Measurements from ENCODE around the gene RNF168. TPM values are rescaled to one million over a fixed set of nuclear protein-coding genes. Genes with fewer than 3 reads are reported as not detected.
"Not testable (repeated sequence)": the region's sequence is repeated elsewhere in the genome, so short reads cannot be mapped to it uniquely, and the experiment has no call there.

RNF168 gene
- total RNA-seq, 4 donors from 2014 or later: 23.6 to 26.2 (median 24.9) TPM

- WGBS, 2 donors: 97 to 98% methylated on average over 2 of the region's 2 CpGs
- no peaks in the 10 kb centered on the region for H3K4me1 ChIP-seq
- H3K27ac ChIP-seq: no peak overlapping the region
- H3K4me3 ChIP-seq: no peak overlapping the region
- no peak for DNase-seq (ENCODE audit: low spot score in 2 of 2)
- no peaks in the 10 kb centered on the region for H3K27me3 ChIP-seq
- H3K36me3 ChIP-seq: peaks cover 0 to 32% (median 0%) of the 10 kb centered on the region in 3 donors
- H3K9me3 ChIP-seq: no peaks in the 10 kb centered on the region
- no peak for TF ChIP-seq CTCF (IDR thresholded peaks at IDR 0.05)
- no peak for TF ChIP-seq POLR2A (IDR thresholded peaks at IDR 0.05)
- no peak for TF ChIP-seq EP300 (IDR thresholded peaks at IDR 0.05)
Measured at GRCh38 chr3:196463478-196463756, 40.2 kb downstream of the RNF168 start.

GRCh38 chr3:196462680-196463477 is 40.7 kb downstream of the RNF168 start:
- H3K4me1 ChIP-seq; H3K27ac ChIP-seq; H3K9me3 ChIP-seq; DNase-seq (ENCODE audit: low spot score in 2 of 2); H3K4me3 ChIP-seq; H3K27me3 ChIP-seq: not testable (repeated sequence)
- 96 to 100% methylated on average over 1 of the region's 1 CpG for WGBS, 2 donors
- peaks cover 0 to 29% (median 0%) of the 10 kb centered on the region in 3 donors for H3K36me3 ChIP-seq

- Histone ChIP-seq H3K4me3 (no peak overlapping the region), H3K9me3 (no peaks in the 10 kb centered on the region), H3K27ac (no peak overlapping the region), H3K36me3 (peaks cover 0 to 43% (median 0%) of the 10 kb centered on the region in 3 donors), H3K27me3 (no peaks in the 10 kb centered on the region), H3K4me1 (no peaks in the 10 kb centered on the region)
- 71 to 79% methylated on average over 4 of the region's 4 CpGs for WGBS, 2 donors
- TF ChIP-seq EP300 (IDR thresholded peaks at IDR 0.05): no peak
- TF ChIP-seq CTCF (IDR thresholded peaks at IDR 0.05): no peak
- TF ChIP-seq POLR2A (IDR thresholded peaks at IDR 0.05): no peak
- DNase-seq (ENCODE audit: low spot score in 2 of 2): no peak
Measured at GRCh38 chr3:196458063-196458462, 45.5 kb downstream of the RNF168 start.

- H3K9me3 ChIP-seq; H3K4me3 ChIP-seq; H3K27me3 ChIP-seq; H3K27ac ChIP-seq; H3K4me1 ChIP-seq; DNase-seq (ENCODE audit: low spot score in 2 of 2): not testable (repeated sequence)
- WGBS, 2 donors: 58 to 74% methylated on average over 7 of the region's 7 CpGs
- H3K36me3 ChIP-seq: peaks cover 0 to 45% (median 0%) of the 10 kb centered on the region in 3 donors
Measured at GRCh38 chr3:196457470-196457869, 46.1 kb downstream of the RNF168 start.

- Histone ChIP-seq H3K27me3 (no peaks in the 10 kb centered on the region), H3K4me1 (no peaks in the 10 kb centered on the region), H3K4me3 (no peak overlapping the region), H3K27ac (no peak overlapping the region), H3K9me3 (no peaks in the 10 kb centered on the region), H3K36me3 (peaks cover 0 to 38% (median 0%) of the 10 kb centered on the region in 3 donors)
- no peak for DNase-seq (ENCODE audit: low spot score in 2 of 2)
- WGBS, 2 donors: 88% methylated on average over 6 of the region's 6 CpGs
- TF ChIP-seq CTCF (IDR thresholded peaks at IDR 0.05) (no peak), POLR2A (IDR thresholded peaks at IDR 0.05) (no peak), EP300 (IDR thresholded peaks at IDR 0.05) (no peak)
Measured at GRCh38 chr3:196454935-196455334, 48.6 kb downstream of the RNF168 start.

- DNase-seq (ENCODE audit: low spot score in 2 of 2); H3K36me3 ChIP-seq; H3K9me3 ChIP-seq; H3K27me3 ChIP-seq; H3K27ac ChIP-seq; H3K4me3 ChIP-seq; H3K4me1 ChIP-seq: not testable (repeated sequence)
- 94 to 98% methylated on average over 7 of the region's 7 CpGs for WGBS, 2 donors
- peak in 1 of 5 experiments; percentile 11 for TF ChIP-seq CTCF (IDR thresholded peaks at IDR 0.05)
Measured at GRCh38 chr3:196445391-196445790, 58.2 kb downstream of the RNF168 start.
